Measurements from ENCODE around the gene ANKRD27.
"Not testable (repeated sequence)": the region's sequence is repeated elsewhere in the genome, so short reads cannot be mapped to it uniquely, and the experiment has no call there.

ANKRD27 gene

GRCh38 chr19:32599258-32599657, 75.7 kb downstream of the ANKRD27 start:
- no peak for DNase-seq

- DNase-seq, result no peak
These were observed 77.0 kb downstream of the ANKRD27 start for GRCh38 chr19:32598022-32598421.

GRCh38 chr19:32595491-32595890, 79.5 kb downstream of the ANKRD27 start:
- no peak for DNase-seq

GRCh38 chr19:32594021-32594420, 81.0 kb downstream of the ANKRD27 start:
- DNase-seq, result no peak

- not testable (repeated sequence) for DNase-seq
These were observed 87.1 kb downstream of the ANKRD27 start for GRCh38 chr19:32587747-32588504.

GRCh38 chr19:32581705-32582179, 93.2 kb downstream of the ANKRD27 start:
- DNase-seq, result peak; percentile 54

GRCh38 chr19:32580901-32581704, 93.9 kb downstream of the ANKRD27 start, which contains the start of gene PDCD5:
Gene PDCD5 (plus strand): TSS chr19:32581190. CDS start chr19:32581262, 72 bp downstream.
- DNase-seq, result peak; percentile 97

- DNase-seq, result peak; percentile 68
These were observed 94.6 kb downstream of the ANKRD27 start for GRCh38 chr19:32580353-32580900.

- DNase-seq, result no peak
These were observed 98.2 kb downstream of the ANKRD27 start for GRCh38 chr19:32576790-32577189.

- DNase-seq, result no peak
These were observed 101.5 kb downstream of the ANKRD27 start for GRCh38 chr19:32573492-32573794.

GRCh38 chr19:32572700-32573491, 102.1 kb downstream of the ANKRD27 start:
- DNase-seq, result not testable (repeated sequence)

GRCh38 chr19:32571471-32572075, 103.4 kb downstream of the ANKRD27 start:
- DNase-seq, result not testable (repeated sequence)

GRCh38 chr19:32570081-32570785, 104.7 kb downstream of the ANKRD27 start:
- DNase-seq, result peak; percentile 78

- DNase-seq, result no peak
These were observed 107.5 kb downstream of the ANKRD27 start for GRCh38 chr19:32567486-32567885.

GRCh38 chr19:32566246-32566830, 108.6 kb downstream of the ANKRD27 start:
- peak; percentile 87 for DNase-seq

GRCh38 chr19:32563761-32564160, 111.2 kb downstream of the ANKRD27 start:
- DNase-seq, result no peak

GRCh38 chr19:32558607-32559228, 116.3 kb downstream of the ANKRD27 start:
- DNase-seq, result no peak

GRCh38 chr19:32555786-32556185, 119.2 kb downstream of the ANKRD27 start:
- no peak for DNase-seq

- DNase-seq, result peak; percentile 62
These were observed 124.3 kb downstream of the ANKRD27 start for GRCh38 chr19:32550666-32551065.

Measured in NCI-H82 (cell line).